Measurements from ENCODE around the gene TMEM14B. TPM values are rescaled to one million over a fixed set of nuclear protein-coding genes. Genes with fewer than 3 reads are reported as not detected.
"Not testable (repeated sequence)": the region's sequence is repeated elsewhere in the genome, so short reads cannot be mapped to it uniquely, and the experiment has no call there.

The TMEM14B gene
- total RNA-seq, 3 donors from 2014 or later (not counting 1 experiment from before 2014, with no cell fraction given), result 21.0 to 38.4 (median 30.8) TPM

DNA sequence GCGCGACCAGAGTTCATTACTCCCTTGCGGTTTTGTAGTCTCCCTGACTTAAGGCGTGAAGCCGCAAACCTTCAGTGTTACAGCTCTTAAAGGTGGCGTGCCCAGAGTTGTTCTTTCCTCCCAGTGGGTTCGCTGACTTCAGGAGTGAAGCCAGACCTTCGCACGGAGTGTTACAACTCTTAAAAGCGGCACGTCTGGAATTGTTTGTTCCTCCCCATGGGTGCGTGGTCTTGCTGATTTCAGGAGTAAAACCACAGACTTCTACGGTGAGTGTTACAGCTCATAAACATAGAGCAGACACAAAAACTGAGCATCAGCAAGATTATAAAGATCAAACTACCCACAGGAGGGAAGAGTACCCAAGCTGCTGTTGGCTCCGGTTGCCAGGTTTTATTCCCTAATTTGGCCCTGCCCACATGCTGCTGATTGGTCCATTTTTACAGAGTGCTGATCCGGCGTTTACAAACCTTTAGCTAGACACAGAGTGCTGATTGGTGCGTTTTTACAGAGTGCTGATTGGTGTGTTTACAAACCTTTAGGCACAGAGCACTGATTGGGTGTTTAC is 14.4 kb upstream of the TMEM14B start:
- Mint-ChIP-seq H3K27ac (peak overlapping the region; percentile 60 to 71), H3K27me3 (ENCODE audit: low read depth in 2 of 2) (peaks cover 24 to 41% of the 10 kb centered on the region in 2 donors), H3K9me3 (no peaks in the 10 kb centered on the region), H3K4me3 (peak overlapping the region; percentile 67), H3K4me1 (peaks cover 17 to 19% of the 10 kb centered on the region in 2 donors), H3K36me3 (no peaks in the 10 kb centered on the region)
- WGBS (ENCODE audit: insufficient coverage), result 62% methylated on average over 17 of the region's 17 CpGs
- H3K4me1 ChIP-seq (ENCODE audit: control insufficient read depth, insufficient read depth, low read length), result peaks cover 15% of the 10 kb centered on the region
- no peaks in the 10 kb centered on the region for H3K9me3 ChIP-seq (ENCODE audit: control insufficient read depth, insufficient read depth, low read length)
- intact Hi-C loops (cut with micrococcal nuclease), result loop anchor here (1.0 to 2.0 kb wide), 4 partner anchors 14 to 38 kb away; partner anchors contain the start of genes C6orf52, PAK1IP1 and TMEM14B
- H3K36me3 ChIP-seq (ENCODE audit: control insufficient read depth, insufficient read depth, low read length), result no peaks in the 10 kb centered on the region
- TF ChIP-seq CTCF (IDR thresholded peaks at IDR 0.05), result no peak
- peak; percentile 62 to 79 for DNase-seq
- no peak overlapping the region for H3K27ac ChIP-seq (ENCODE audit: low read length)
- no peak overlapping the region for H3K4me3 ChIP-seq (ENCODE audit: low read length)
- peaks cover 4% of the 10 kb centered on the region for H3K27me3 ChIP-seq (ENCODE audit: control insufficient read depth, insufficient read depth, low read length)
- peak; percentile 88 to 98 (median 91) for ATAC-seq

DNA sequence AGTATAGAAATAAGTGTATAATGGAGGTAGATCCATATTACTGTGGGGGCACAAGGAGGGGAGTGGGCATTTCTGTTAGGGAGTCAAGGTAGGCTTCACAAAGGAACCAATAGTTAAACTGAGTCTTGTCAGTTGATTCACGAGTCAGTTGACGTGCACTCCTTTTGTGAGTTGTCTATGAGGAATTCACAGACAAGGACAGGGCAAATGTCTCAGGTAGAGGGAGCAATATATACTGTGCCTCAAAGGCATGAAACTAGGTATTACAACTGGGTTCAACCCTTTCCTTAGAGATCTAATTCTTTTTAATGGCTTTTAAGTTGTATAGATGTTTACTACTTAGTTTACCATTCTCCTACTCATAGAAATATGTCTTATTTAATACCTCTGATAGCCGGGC is 13.7 kb upstream of the TMEM14B start:
- no peak overlapping the region for H3K27ac ChIP-seq (ENCODE audit: low read length)
- intact Hi-C loops (cut with micrococcal nuclease), result loop anchor here (1.0 to 2.0 kb wide), 4 partner anchors 13 to 39 kb away; partner anchors contain the start of genes C6orf52, PAK1IP1 and TMEM14B
- Mint-ChIP-seq H3K27ac (peak overlapping the region in 1 of 2 donors; percentile 71), H3K9me3 (no peaks in the 10 kb centered on the region), H3K36me3 (no peaks in the 10 kb centered on the region), H3K4me3 (no peak overlapping the region), H3K27me3 (ENCODE audit: low read depth in 2 of 2) (peaks cover 26 to 45% of the 10 kb centered on the region in 2 donors), H3K4me1 (peaks cover 16% of the 10 kb centered on the region in 2 donors)
- no peak for ATAC-seq
- no peak for DNase-seq
- H3K4me3 ChIP-seq (ENCODE audit: low read length), result no peak overlapping the region
- peaks cover 15% of the 10 kb centered on the region for H3K4me1 ChIP-seq (ENCODE audit: control insufficient read depth, insufficient read depth, low read length)
- TF ChIP-seq CTCF (IDR thresholded peaks at IDR 0.05), result no peak
- no peaks in the 10 kb centered on the region for H3K36me3 ChIP-seq (ENCODE audit: control insufficient read depth, insufficient read depth, low read length)
- H3K27me3 ChIP-seq (ENCODE audit: control insufficient read depth, insufficient read depth, low read length), result peaks cover 4% of the 10 kb centered on the region
- H3K9me3 ChIP-seq (ENCODE audit: control insufficient read depth, insufficient read depth, low read length), result no peaks in the 10 kb centered on the region
- WGBS (ENCODE audit: insufficient coverage), result 98% methylated on average over 3 of the region's 3 CpGs

- no peak overlapping the region for H3K27ac ChIP-seq (ENCODE audit: low read length)
- intact Hi-C loops (cut with micrococcal nuclease), result no loop called here
- DNase-seq (no peak), ATAC-seq (no peak)
- WGBS (ENCODE audit: insufficient coverage), result 94% methylated on average over 2 of the region's 2 CpGs
- Mint-ChIP-seq H3K36me3 (no peaks in the 10 kb centered on the region), H3K27ac (no peak overlapping the region), H3K9me3 (no peaks in the 10 kb centered on the region), H3K27me3 (ENCODE audit: low read depth in 2 of 2) (peaks cover 21 to 35% of the 10 kb centered on the region in 2 donors), H3K4me3 (no peak overlapping the region), H3K4me1 (peaks cover 16% of the 10 kb centered on the region in 2 donors)
- TF ChIP-seq CTCF (IDR thresholded peaks at IDR 0.05), result no peak
- peaks cover 4% of the 10 kb centered on the region for H3K27me3 ChIP-seq (ENCODE audit: control insufficient read depth, insufficient read depth, low read length)
- peaks cover 15% of the 10 kb centered on the region for H3K4me1 ChIP-seq (ENCODE audit: control insufficient read depth, insufficient read depth, low read length)
- H3K9me3 ChIP-seq (ENCODE audit: control insufficient read depth, insufficient read depth, low read length), result no peaks in the 10 kb centered on the region
- no peaks in the 10 kb centered on the region for H3K36me3 ChIP-seq (ENCODE audit: control insufficient read depth, insufficient read depth, low read length)
- H3K4me3 ChIP-seq (ENCODE audit: low read length), result no peak overlapping the region
Measured at GRCh38 chr6:10736731-10737130, 10.9 kb upstream of the TMEM14B start.

DNA sequence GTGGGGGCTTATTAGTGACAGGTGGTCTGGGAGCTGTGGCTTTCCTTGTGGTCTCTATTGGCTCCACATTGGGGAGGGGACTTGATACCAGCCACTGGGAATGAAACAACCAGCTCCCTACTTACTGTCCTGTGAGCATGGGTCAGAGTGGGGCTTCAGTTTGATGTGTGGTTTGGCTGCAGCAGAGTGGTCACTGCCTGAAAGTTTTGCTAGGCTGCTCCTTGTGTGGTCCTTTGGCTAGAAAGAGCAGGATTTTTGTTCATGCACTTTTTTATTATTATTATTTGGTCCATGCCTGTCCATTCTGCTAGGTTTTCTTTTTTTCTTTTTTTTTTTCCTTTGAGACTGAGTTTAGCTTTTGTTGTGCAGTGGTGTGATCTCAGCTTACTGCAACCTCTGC is 7.5 kb upstream of the TMEM14B start:
- Mint-ChIP-seq H3K9me3 (no peaks in the 10 kb centered on the region), H3K27me3 (ENCODE audit: low read depth in 2 of 2) (peaks cover 19 to 26% of the 10 kb centered on the region in 2 donors), H3K4me1 (no peaks in the 10 kb centered on the region), H3K27ac (no peak overlapping the region), H3K4me3 (no peak overlapping the region), H3K36me3 (no peaks in the 10 kb centered on the region)
- Histone ChIP-seq H3K27ac (ENCODE audit: low read length) (no peak overlapping the region), H3K27me3 (ENCODE audit: control insufficient read depth, insufficient read depth, low read length) (no peaks in the 10 kb centered on the region), H3K4me3 (ENCODE audit: low read length) (no peak overlapping the region), H3K4me1 (ENCODE audit: control insufficient read depth, insufficient read depth, low read length) (no peaks in the 10 kb centered on the region), H3K36me3 (ENCODE audit: control insufficient read depth, insufficient read depth, low read length) (no peaks in the 10 kb centered on the region), H3K9me3 (ENCODE audit: control insufficient read depth, insufficient read depth, low read length) (no peaks in the 10 kb centered on the region)
- intact Hi-C loops (cut with micrococcal nuclease), result no loop called here
- no peak for TF ChIP-seq CTCF (IDR thresholded peaks at IDR 0.05)
- DNase-seq (no peak), ATAC-seq (no peak)

- DNase-seq; H3K27ac ChIP-seq (ENCODE audit: low read length); H3K4me3 ChIP-seq (ENCODE audit: low read length); H3K27ac Mint-ChIP-seq; H3K9me3 ChIP-seq (ENCODE audit: control insufficient read depth, insufficient read depth, low read length); H3K4me3 Mint-ChIP-seq; H3K4me1 ChIP-seq (ENCODE audit: control insufficient read depth, insufficient read depth, low read length); H3K9me3 Mint-ChIP-seq; ATAC-seq; H3K36me3 Mint-ChIP-seq; H3K27me3 ChIP-seq (ENCODE audit: control insufficient read depth, insufficient read depth, low read length); H3K4me1 Mint-ChIP-seq; intact Hi-C loops (cut with micrococcal nuclease); H3K36me3 ChIP-seq (ENCODE audit: control insufficient read depth, insufficient read depth, low read length): not testable (repeated sequence)
- WGBS (ENCODE audit: insufficient coverage), result 82% methylated on average over 4 of the region's 4 CpGs
- H3K27me3 Mint-ChIP-seq (ENCODE audit: low read depth in 2 of 2), result peaks cover 19 to 23% of the 10 kb centered on the region in 2 donors
Measured at GRCh38 chr6:10741643-10742042, 6.0 kb upstream of the TMEM14B start.

All from natural killer cell (primary cell).